SH-SY5Y (cell line): ENCODE data around the gene SCARB1.

ENCODE experiments used
- GATA2 ChIP-seq: IDR thresholded peaks from 2 replicates; pipeline ENCODE4 v1.6.1; 2011; ENCODE audit warnings: mild to moderate bottlenecking, low read depth, low read length
- GATA3 ChIP-seq: IDR thresholded peaks from 2 replicates; pipeline ENCODE4 v1.6.1; 2011; ENCODE audit warnings: low read depth, mild to moderate bottlenecking, low read length, moderate library complexity

SCARB1 gene

GRCh38 chr12:124813782-124814181 is 49.9 kb downstream of the SCARB1 start:
- no peak for TF ChIP-seq GATA2
- no peak for TF ChIP-seq GATA3

- TF ChIP-seq GATA3: no peak
- TF ChIP-seq GATA2: no peak
These were observed 50.7 kb downstream of the SCARB1 start for GRCh38 chr12:124812979-124813378.

GRCh38 chr12:124812356-124812755 is 51.3 kb downstream of the SCARB1 start:
- TF ChIP-seq GATA3: no peak
- TF ChIP-seq GATA2: no peak

- TF ChIP-seq GATA2 (no peak), GATA3 (no peak)
These were observed 52.0 kb downstream of the SCARB1 start for GRCh38 chr12:124811633-124812032.

GRCh38 chr12:124809878-124810277 is 53.8 kb downstream of the SCARB1 start:
- TF ChIP-seq GATA3 (no peak), GATA2 (no peak)

- no peak for TF ChIP-seq GATA2
- no peak for TF ChIP-seq GATA3
These were observed 54.3 kb downstream of the SCARB1 start for GRCh38 chr12:124809391-124809790.

- TF ChIP-seq GATA2 (no peak), GATA3 (no peak)
These were observed 55.4 kb downstream of the SCARB1 start for GRCh38 chr12:124808272-124808671.

GRCh38 chr12:124805876-124806668 is 57.6 kb downstream of the SCARB1 start:
- TF ChIP-seq GATA3 (no peak), GATA2 (no peak)

- TF ChIP-seq GATA3 (no peak), GATA2 (no peak)
These were observed 58.6 kb downstream of the SCARB1 start for GRCh38 chr12:124805050-124805449.

GRCh38 chr12:124804011-124804621 is 59.5 kb downstream of the SCARB1 start:
- TF ChIP-seq GATA3: no peak
- TF ChIP-seq GATA2: no peak

- TF ChIP-seq GATA2: no peak
- no peak for TF ChIP-seq GATA3
These were observed 61.3 kb downstream of the SCARB1 start for GRCh38 chr12:124802361-124802760.

- no peak for TF ChIP-seq GATA2
- TF ChIP-seq GATA3: no peak
These were observed 63.2 kb downstream of the SCARB1 start for GRCh38 chr12:124800506-124800905.

GRCh38 chr12:124797321-124797720 is 66.3 kb downstream of the SCARB1 start:
- TF ChIP-seq GATA3 (no peak), GATA2 (no peak)

GRCh38 chr12:124796303-124796960 is 67.2 kb downstream of the SCARB1 start:
- no peak for TF ChIP-seq GATA3
- no peak for TF ChIP-seq GATA2
